ENCODE measurements around the gene SHISA9. TPM values are rescaled to one million over a fixed set of nuclear protein-coding genes. Genes with fewer than 3 reads are reported as not detected.

SHISA9 gene
- total RNA-seq, 4 donors from 2014 or later: 0.19 TPM; not detected in 3

GRCh38 chr16:13150181-13150885 is 248.9 kb downstream of the SHISA9 start:
- H3K27me3 ChIP-seq: no peaks in the 10 kb centered on the region
- H3K4me3 ChIP-seq: no peak overlapping the region
- no peak overlapping the region for H3K27ac ChIP-seq
- H3K9me3 ChIP-seq: no peaks in the 10 kb centered on the region
- intact Hi-C loops (cut with DNase I): no loop called here
- no peak for TF ChIP-seq POLR2A (IDR thresholded peaks at IDR 0.05)
- no peaks in the 10 kb centered on the region for H3K4me1 ChIP-seq
- 53% methylated on average over 4 of the region's 4 CpGs for WGBS, 2 donors
- no peaks in the 10 kb centered on the region for H3K36me3 ChIP-seq
- DNase-seq: no peak

- TF ChIP-seq, protein P1, sequence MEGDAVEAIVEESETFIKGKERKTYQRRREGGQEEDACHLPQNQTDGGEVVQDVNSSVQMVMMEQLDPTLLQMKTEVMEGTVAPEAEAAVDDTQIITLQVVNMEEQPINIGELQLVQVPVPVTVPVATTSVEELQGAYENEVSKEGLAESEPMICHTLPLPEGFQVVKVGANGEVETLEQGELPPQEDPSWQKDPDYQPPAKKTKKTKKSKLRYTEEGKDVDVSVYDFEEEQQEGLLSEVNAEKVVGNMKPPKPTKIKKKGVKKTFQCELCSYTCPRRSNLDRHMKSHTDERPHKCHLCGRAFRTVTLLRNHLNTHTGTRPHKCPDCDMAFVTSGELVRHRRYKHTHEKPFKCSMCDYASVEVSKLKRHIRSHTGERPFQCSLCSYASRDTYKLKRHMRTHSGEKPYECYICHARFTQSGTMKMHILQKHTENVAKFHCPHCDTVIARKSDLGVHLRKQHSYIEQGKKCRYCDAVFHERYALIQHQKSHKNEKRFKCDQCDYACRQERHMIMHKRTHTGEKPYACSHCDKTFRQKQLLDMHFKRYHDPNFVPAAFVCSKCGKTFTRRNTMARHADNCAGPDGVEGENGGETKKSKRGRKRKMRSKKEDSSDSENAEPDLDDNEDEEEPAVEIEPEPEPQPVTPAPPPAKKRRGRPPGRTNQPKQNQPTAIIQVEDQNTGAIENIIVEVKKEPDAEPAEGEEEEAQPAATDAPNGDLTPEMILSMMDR (IDR thresholded peaks at IDR 0.05): no peak
- TF ChIP-seq POLR2A (IDR thresholded peaks at IDR 0.05): no peak
- intact Hi-C loops (cut with DNase I): no loop called here
- WGBS, 2 donors: 42 to 57% methylated on average over 4 of the region's 4 CpGs
- no peaks in the 10 kb centered on the region for H3K27me3 ChIP-seq
- H3K9me3 ChIP-seq: no peaks in the 10 kb centered on the region
- no peaks in the 10 kb centered on the region for H3K4me1 ChIP-seq
- H3K27ac ChIP-seq: no peak overlapping the region
- H3K36me3 ChIP-seq: no peaks in the 10 kb centered on the region
- no peak for DNase-seq
- no peak overlapping the region for H3K4me3 ChIP-seq
These were observed 252.3 kb downstream of the SHISA9 start for GRCh38 chr16:13153696-13154095.

- H3K4me1 ChIP-seq: no peaks in the 10 kb centered on the region
- 84 to 90% methylated on average over 2 of the region's 2 CpGs for WGBS, 2 donors
- no peak for DNase-seq
- H3K27ac ChIP-seq: no peak overlapping the region
- no peaks in the 10 kb centered on the region for H3K27me3 ChIP-seq
- intact Hi-C loops (cut with DNase I): no loop called here
- H3K36me3 ChIP-seq: no peaks in the 10 kb centered on the region
- H3K4me3 ChIP-seq: no peak overlapping the region
- TF ChIP-seq, protein P1 (IDR thresholded peaks at IDR 0.05): no peak
- no peak for TF ChIP-seq POLR2A (IDR thresholded peaks at IDR 0.05)
- no peaks in the 10 kb centered on the region for H3K9me3 ChIP-seq
These were observed 253.4 kb downstream of the SHISA9 start for GRCh38 chr16:13154799-13155198.

DNA sequence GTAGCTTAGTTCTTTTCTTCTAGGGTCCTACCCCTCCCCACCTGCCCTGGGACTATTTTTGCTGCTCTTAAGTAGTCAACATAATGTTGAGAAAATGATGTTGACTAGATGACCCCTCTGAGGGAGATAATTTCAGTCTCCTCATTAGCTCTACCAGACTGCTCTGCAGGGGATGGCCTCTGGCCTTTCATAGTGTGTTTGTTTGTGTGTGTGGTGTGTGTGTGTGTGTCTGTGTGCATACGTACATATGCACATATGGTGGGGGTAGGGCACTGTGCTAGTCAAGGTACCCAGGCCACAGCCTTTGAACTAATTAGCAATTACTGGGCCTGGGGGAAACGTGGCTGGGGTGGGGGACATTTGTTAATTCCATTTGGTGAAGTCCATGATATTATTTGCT is 254.0 kb downstream of the SHISA9 start:
- no peak overlapping the region for H3K4me3 ChIP-seq
- H3K27me3 ChIP-seq: no peaks in the 10 kb centered on the region
- TF ChIP-seq, protein P1 (IDR thresholded peaks at IDR 0.05): no peak
- TF ChIP-seq POLR2A (IDR thresholded peaks at IDR 0.05): no peak
- H3K36me3 ChIP-seq: no peaks in the 10 kb centered on the region
- no peak overlapping the region for H3K27ac ChIP-seq
- intact Hi-C loops (cut with DNase I): no loop called here
- DNase-seq: no peak
- no peaks in the 10 kb centered on the region for H3K4me1 ChIP-seq
- no peaks in the 10 kb centered on the region for H3K9me3 ChIP-seq
- WGBS, 2 donors: 42% methylated on average over 2 of the region's 2 CpGs

- 42% methylated on average over 3 of the region's 3 CpGs for WGBS, 2 donors
- TF ChIP-seq, protein P1 (IDR thresholded peaks at IDR 0.05): no peak
- no peaks in the 10 kb centered on the region for H3K27me3 ChIP-seq
- H3K4me1 ChIP-seq: no peaks in the 10 kb centered on the region
- no peak for DNase-seq
- no peaks in the 10 kb centered on the region for H3K9me3 ChIP-seq
- H3K4me3 ChIP-seq: no peak overlapping the region
- H3K36me3 ChIP-seq: no peaks in the 10 kb centered on the region
- intact Hi-C loops (cut with DNase I): no loop called here
- H3K27ac ChIP-seq: no peak overlapping the region
These were observed 254.4 kb downstream of the SHISA9 start for GRCh38 chr16:13155780-13156179.

GRCh38 chr16:13157082-13157481 is 255.7 kb downstream of the SHISA9 start:
- H3K27ac ChIP-seq: no peak overlapping the region
- WGBS, 2 donors: 55 to 60% methylated on average over 3 of the region's 3 CpGs
- H3K4me1 ChIP-seq: no peaks in the 10 kb centered on the region
- H3K36me3 ChIP-seq: no peaks in the 10 kb centered on the region
- no peaks in the 10 kb centered on the region for H3K9me3 ChIP-seq
- H3K27me3 ChIP-seq: no peaks in the 10 kb centered on the region
- no peak for DNase-seq
- intact Hi-C loops (cut with DNase I): no loop called here
- no peak for TF ChIP-seq POLR2A (IDR thresholded peaks at IDR 0.05)
- TF ChIP-seq, protein P1 (IDR thresholded peaks at IDR 0.05): no peak
- H3K4me3 ChIP-seq: no peak overlapping the region
